ENCODE data around the gene RSPH6A. TPM values are rescaled to one million over a fixed set of nuclear protein-coding genes. Genes with fewer than 3 reads are reported as not detected.

RSPH6A gene
- total RNA-seq, 4 donors from 2014 or later, result 1.1 TPM; not detected in 3

DNA sequence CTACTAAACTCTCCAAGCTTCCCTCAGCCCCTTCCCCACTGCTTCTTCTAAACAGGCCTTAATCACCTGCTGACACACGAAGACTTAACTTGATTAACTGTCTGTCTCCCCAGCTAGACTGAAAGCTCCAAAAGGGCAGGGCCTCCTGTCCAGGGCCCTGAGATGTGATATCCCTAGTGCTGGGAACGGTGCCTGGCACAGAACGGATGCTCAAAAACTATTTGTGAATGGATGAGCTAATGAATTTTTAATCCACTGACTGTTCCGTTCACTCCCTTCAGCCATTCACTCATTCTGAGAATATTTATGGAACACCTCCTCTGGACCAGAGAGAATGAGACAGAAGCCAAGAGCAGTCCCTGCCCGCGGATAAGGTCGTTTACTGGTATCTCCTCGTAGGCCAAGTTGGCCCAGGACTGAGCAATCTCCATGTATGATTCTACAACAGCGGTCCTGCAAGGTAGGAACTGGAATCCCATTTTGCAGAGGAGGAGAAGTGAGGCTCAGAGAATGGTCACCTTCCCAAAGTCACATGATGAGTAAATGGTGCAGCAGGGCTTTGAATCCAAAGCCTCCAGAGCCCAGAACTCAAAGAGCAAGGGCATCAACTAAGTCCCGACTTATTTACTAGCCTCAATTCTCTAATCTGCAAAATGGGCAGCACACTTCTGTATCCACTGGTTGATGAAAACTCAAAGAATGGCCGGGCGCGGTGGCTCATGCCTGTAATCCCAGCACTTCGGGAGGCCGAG is 25.9 kb downstream of the RSPH6A start:
- TF ChIP-seq POLR2A (IDR thresholded peaks at IDR 0.05) (no peak), CTCF (IDR thresholded peaks at IDR 0.05) (no peak), POLR2AphosphoS5 (IDR thresholded peaks at IDR 0.05) (no peak), EP300 (IDR thresholded peaks at IDR 0.05; ENCODE audit: low read depth) (no peak)
- in situ Hi-C loops (cut with MboI; ENCODE audit: low pct_ligation_motif_present in 1 of 4, low pct_unique_long_range_greater_than_20kb in 1 of 4, low sequenced_read_pairs in 3 of 4) (no loop called here), intact Hi-C loops (cut with DNase I; ENCODE audit: low total_unique reads) (no loop called here)
- Histone ChIP-seq H3K27ac (no peak overlapping the region), H3K4me1 (peaks cover 18 to 32% (median 20%) of the 10 kb centered on the region in 4 donors), H3K4me3 (no peak overlapping the region), H3K36me3 (peaks cover 0 to 17% (median 4%) of the 10 kb centered on the region in 4 donors), H3K27me3 (no peaks in the 10 kb centered on the region), H3K9me3 (no peaks in the 10 kb centered on the region)
- DNase-seq, result no peak
- 77 to 96% methylated on average over 8 to 15 of the region's 15 CpGs for WGBS, 2 donors (ENCODE audit: low coverage in 1 of 2)

DNA sequence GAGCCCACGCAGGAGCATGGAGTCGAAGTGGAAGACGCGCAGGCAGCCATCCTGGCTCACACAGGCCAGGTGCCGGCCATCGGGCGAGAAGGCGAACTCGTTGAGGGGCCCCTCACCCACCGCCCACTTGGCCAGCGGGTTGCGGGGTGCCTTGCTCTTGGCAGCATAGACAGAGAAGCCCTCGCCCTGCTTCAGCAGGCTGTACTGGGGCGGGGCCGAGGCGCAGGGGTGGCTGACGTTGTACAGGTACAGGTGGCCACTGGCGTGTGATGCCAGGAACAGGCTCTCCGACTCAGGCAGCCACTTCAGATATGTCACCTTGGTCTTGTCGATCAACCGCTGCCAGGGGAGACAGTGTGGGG is 28.6 kb downstream of the RSPH6A start:
- no peaks in the 10 kb centered on the region for H3K27me3 ChIP-seq
- no peak overlapping the region for H3K27ac ChIP-seq
- DNase-seq, result no peak
- no peak for TF ChIP-seq CTCF (IDR thresholded peaks at IDR 0.05)
- peaks cover 0 to 17% (median 4%) of the 10 kb centered on the region in 4 donors for H3K36me3 ChIP-seq
- in situ Hi-C loops (cut with MboI; ENCODE audit: low pct_ligation_motif_present in 1 of 4, low pct_unique_long_range_greater_than_20kb in 1 of 4, low sequenced_read_pairs in 3 of 4), result no loop called here
- H3K9me3 ChIP-seq, result no peaks in the 10 kb centered on the region
- H3K4me1 ChIP-seq, result peaks cover 13 to 35% (median 29%) of the 10 kb centered on the region in 4 donors
- no peak overlapping the region for H3K4me3 ChIP-seq
- intact Hi-C loops (cut with DNase I; ENCODE audit: low total_unique reads), result no loop called here
- 96% methylated on average over 20 of the region's 21 CpGs; no CpG with 5 or more reads in 1 of the 2 donors for WGBS, 2 donors (ENCODE audit: low coverage in 1 of 2)

- WGBS, 2 donors (ENCODE audit: low coverage in 1 of 2), result 92% methylated on average over 48 of the region's 57 CpGs; no CpG with 5 or more reads in 1 of the 2 donors
- H3K4me3 ChIP-seq, result no peak overlapping the region
- peaks cover 8 to 35% (median 29%) of the 10 kb centered on the region in 4 donors for H3K4me1 ChIP-seq
- no peaks in the 10 kb centered on the region for H3K27me3 ChIP-seq
- H3K27ac ChIP-seq, result peak overlapping the region in 3 of 4 donors; percentile 81 to 97 (median 87)
- intact Hi-C loops (cut with DNase I; ENCODE audit: low total_unique reads), result no loop called here
- in situ Hi-C loops (cut with MboI; ENCODE audit: low pct_ligation_motif_present in 1 of 4, low pct_unique_long_range_greater_than_20kb in 1 of 4, low sequenced_read_pairs in 3 of 4), result no loop called here
- no peaks in the 10 kb centered on the region for H3K9me3 ChIP-seq
- peaks cover 0 to 17% (median 4%) of the 10 kb centered on the region in 4 donors for H3K36me3 ChIP-seq
- TF ChIP-seq POLR2AphosphoS5 (IDR thresholded peaks at IDR 0.05) (no peak), CTCF (IDR thresholded peaks at IDR 0.05) (no peak), POLR2A (IDR thresholded peaks at IDR 0.05) (no peak), EP300 (IDR thresholded peaks at IDR 0.05; ENCODE audit: low read depth) (no peak)
- DNase-seq, result no peak
These were observed 29.2 kb downstream of the RSPH6A start for GRCh38 chr19:45785781-45786532.

DNA sequence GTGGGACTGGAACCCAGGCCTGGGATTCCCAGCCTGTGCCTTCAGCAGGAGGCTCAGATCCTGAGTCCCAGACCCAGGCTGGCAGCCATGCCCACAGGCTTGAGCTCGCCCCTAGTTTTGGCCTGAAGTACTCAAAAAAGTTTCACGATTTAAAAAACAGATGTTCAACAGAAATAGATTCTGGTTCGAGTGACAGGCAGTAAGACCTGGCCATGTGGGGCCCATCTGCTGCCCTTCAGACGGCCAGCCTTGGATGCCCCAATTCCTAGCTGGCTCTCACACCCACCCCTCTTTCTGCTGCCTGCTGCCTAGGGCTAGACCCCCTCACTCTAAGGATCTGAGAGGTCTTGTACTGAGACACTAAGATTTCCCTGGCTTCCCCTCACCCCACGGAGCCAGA is 30.0 kb downstream of the RSPH6A start:
- WGBS, 2 donors (ENCODE audit: low coverage in 1 of 2), result 40 to 69% methylated on average over 1 to 5 of the region's 5 CpGs
- DNase-seq, result no peak
- intact Hi-C loops (cut with DNase I; ENCODE audit: low total_unique reads), result no loop called here
- TF ChIP-seq POLR2A (IDR thresholded peaks at IDR 0.05), result no peak
- TF ChIP-seq EP300 (IDR thresholded peaks at IDR 0.05; ENCODE audit: low read depth), result no peak
- no peak for TF ChIP-seq CTCF (IDR thresholded peaks at IDR 0.05)
- no peak for TF ChIP-seq POLR2AphosphoS5 (IDR thresholded peaks at IDR 0.05)
- H3K9me3 ChIP-seq, result no peaks in the 10 kb centered on the region
- H3K27me3 ChIP-seq, result no peaks in the 10 kb centered on the region
- H3K36me3 ChIP-seq, result peaks cover 0 to 17% (median 4%) of the 10 kb centered on the region in 4 donors
- no peak overlapping the region for H3K4me3 ChIP-seq
- peaks cover 7 to 37% (median 32%) of the 10 kb centered on the region in 4 donors for H3K4me1 ChIP-seq
- in situ Hi-C loops (cut with MboI; ENCODE audit: low pct_ligation_motif_present in 1 of 4, low pct_unique_long_range_greater_than_20kb in 1 of 4, low sequenced_read_pairs in 3 of 4), result no loop called here
- H3K27ac ChIP-seq, result peak overlapping the region; percentile 81 to 97 (median 88)
